ENCODE data around the gene OGFOD1. TPM values are rescaled to one million over a fixed set of nuclear protein-coding genes. Genes with fewer than 3 reads are reported as not detected.

OGFOD1 gene
- total and polyA plus RNA-seq, 10 donors, result 6.9 to 34.7 (median 23.9) TPM

GRCh38 chr16:56520251-56520577 lies 68.9 kb downstream of the OGFOD1 start:
- intact Hi-C loops (cut with DNase I; ENCODE audit: low total_unique reads), result no loop called here
- peaks cover 13 to 53% (median 37%) of the 10 kb centered on the region in 6 donors for H3K4me1 ChIP-seq
- H3K36me3 ChIP-seq, result no peaks in the 10 kb centered on the region
- no peaks in the 10 kb centered on the region for H3K27me3 ChIP-seq (replicated peaks in 1 of 7)
- no peaks in the 10 kb centered on the region for H3K9me3 ChIP-seq
- WGBS, 5 donors, result 20 to 37% (median 29%) methylated on average over 4 of the region's 4 CpGs
- H3K4me3 ChIP-seq, result peak overlapping the region; percentile 64 to 100 (median 94)
- no peak for DNase-seq
- TF ChIP-seq POLR2AphosphoS5 (IDR thresholded peaks at IDR 0.05), result no peak
- no peak for TF ChIP-seq CTCF (IDR thresholded peaks at IDR 0.05 in 8 of 11, conservative IDR thresholded peaks at IDR 0.05 in 3 of 11)
- no peak for TF ChIP-seq POLR2A (IDR thresholded peaks at IDR 0.05)
- peak overlapping the region; percentile 83 to 95 (median 88) for H3K27ac ChIP-seq

- Histone ChIP-seq H3K27me3 (replicated peaks in 1 of 7) (no peaks in the 10 kb centered on the region), H3K9me3 (no peaks in the 10 kb centered on the region), H3K36me3 (no peaks in the 10 kb centered on the region), H3K4me3 (no peak overlapping the region), H3K4me1 (peaks cover 1 to 6% (median 5%) of the 10 kb centered on the region in 6 donors), H3K27ac (no peak overlapping the region)
- 75 to 90% (median 83%) methylated on average over 9 of the region's 9 CpGs for WGBS, 5 donors
- intact Hi-C loops (cut with DNase I; ENCODE audit: low total_unique reads), result no loop called here
- no peak for DNase-seq
- TF ChIP-seq POLR2AphosphoS5 (IDR thresholded peaks at IDR 0.05), result no peak
- TF ChIP-seq CTCF (IDR thresholded peaks at IDR 0.05 in 8 of 11, conservative IDR thresholded peaks at IDR 0.05 in 3 of 11), result no peak
- TF ChIP-seq POLR2A (IDR thresholded peaks at IDR 0.05), result no peak
These were observed 73.9 kb downstream of the OGFOD1 start for GRCh38 chr16:56525236-56525635.

Other genes with a start within 250 kb of the OGFOD1 start
- 100 to 1,000 TPM in 5 of 7 donors, 10 to 100 TPM in 2; 88.5 to 249 (median 126) TPM for gene AMFR, start 26.0 kb upstream of the OGFOD1 start, total RNA-seq
- 10 to 100 TPM; 48.1 to 74.4 (median 56.2) TPM for gene AMFR, start 26.0 kb upstream of the OGFOD1 start, polyA plus RNA-seq
- gene NUDT21, start 222 bp upstream of the OGFOD1 start, total RNA-seq, result 10 to 100 TPM; 52.8 to 93.0 (median 83.2) TPM
- 10 to 100 TPM; 19.4 to 36.8 (median 29.2) TPM for gene NUDT21, start 222 bp upstream of the OGFOD1 start, polyA plus RNA-seq
- 10 to 100 TPM; 29.1 to 70.3 (median 52.8) TPM for gene BBS2, start 68.5 kb downstream of the OGFOD1 start, total RNA-seq
- 10 to 100 TPM; 22.9 to 52.5 (median 33.3) TPM for gene BBS2, start 68.5 kb downstream of the OGFOD1 start, polyA plus RNA-seq
- not detected for gene MT4, start 113.5 kb downstream of the OGFOD1 start, total RNA-seq
- gene MT4, start 113.5 kb downstream of the OGFOD1 start, polyA plus RNA-seq, result not detected
- gene MT3, start 138.0 kb downstream of the OGFOD1 start, total RNA-seq, result under 1 TPM in 1 of 7 donors, not detected in 6; 0.77 TPM
- gene MT3, start 138.0 kb downstream of the OGFOD1 start, polyA plus RNA-seq, result 10 to 100 TPM in 1 of 3 donors, 1 to 10 TPM in 1, not detected in 1; 1.5 to 11.5 TPM
- gene MT2A, start 157.0 kb downstream of the OGFOD1 start, total RNA-seq, result 10 to 100 TPM; 25.3 to 96.9 (median 43.8) TPM
- 100 to 1,000 TPM in 2 of 3 donors, 10 to 100 TPM in 1; 73.3 to 176 (median 112) TPM for gene MT2A, start 157.0 kb downstream of the OGFOD1 start, polyA plus RNA-seq
- gene MT1E, start 174.2 kb downstream of the OGFOD1 start, total RNA-seq, result 10 to 100 TPM in 6 of 7 donors, 1 to 10 TPM in 1; 2.5 to 49.6 (median 19.7) TPM
- 10 to 100 TPM; 21.0 to 34.0 (median 33.0) TPM for gene MT1E, start 174.2 kb downstream of the OGFOD1 start, polyA plus RNA-seq
- gene MT1M, start 181.1 kb downstream of the OGFOD1 start, total RNA-seq, result 1 to 10 TPM in 6 of 7 donors, under 1 TPM in 1; 0.44 to 6.1 (median 3.5) TPM
- 10 to 100 TPM in 1 of 3 donors, 1 to 10 TPM in 1, under 1 TPM in 1; 0.93 to 11.8 (median 7.6) TPM for gene MT1M, start 181.1 kb downstream of the OGFOD1 start, polyA plus RNA-seq
- gene MT1A, start 187.1 kb downstream of the OGFOD1 start, total RNA-seq, result 10 to 100 TPM in 1 of 7 donors, 1 to 10 TPM in 2, not detected in 4; 1.5 to 27.3 (median 1.5) TPM
- gene MT1A, start 187.1 kb downstream of the OGFOD1 start, polyA plus RNA-seq, result 10 to 100 TPM in 1 of 3 donors, 1 to 10 TPM in 2; 1.1 to 14.2 (median 8.5) TPM
- gene MT1B, start 200.3 kb downstream of the OGFOD1 start, total RNA-seq, result not detected
- gene MT1B, start 200.3 kb downstream of the OGFOD1 start, polyA plus RNA-seq, result not detected
- 10 to 100 TPM in 6 of 7 donors, 1 to 10 TPM in 1; 6.4 to 21.0 (median 13.6) TPM for gene MT1F, start 206.4 kb downstream of the OGFOD1 start, total RNA-seq
- gene MT1F, start 206.4 kb downstream of the OGFOD1 start, polyA plus RNA-seq, result 10 to 100 TPM; 16.6 to 20.1 (median 19.4) TPM
- 1 to 10 TPM in 2 of 7 donors, not detected in 5; 1.1 to 3.9 TPM for gene MT1G, start 216.5 kb downstream of the OGFOD1 start, total RNA-seq
- 10 to 100 TPM in 2 of 3 donors, 1 to 10 TPM in 1; 3.2 to 12.2 (median 12.1) TPM for gene MT1G, start 216.5 kb downstream of the OGFOD1 start, polyA plus RNA-seq
- not detected for gene MT1H, start 218.3 kb downstream of the OGFOD1 start, total RNA-seq
- gene MT1H, start 218.3 kb downstream of the OGFOD1 start, polyA plus RNA-seq, result 1 to 10 TPM in 1 of 3 donors, under 1 TPM in 2; 0.54 to 1.1 (median 0.96) TPM
- gene MT1X, start 230.9 kb downstream of the OGFOD1 start, total RNA-seq, result 10 to 100 TPM; 13.0 to 28.7 (median 19.4) TPM
- 100 to 1,000 TPM in 1 of 3 donors, 10 to 100 TPM in 2; 36.1 to 113 (median 44.4) TPM for gene MT1X, start 230.9 kb downstream of the OGFOD1 start, polyA plus RNA-seq

Measured in spleen (tissue), 11 donors.